GM18870 (cell line): ENCODE data around the gene ZNHIT1.
"Not testable (repeated sequence)": the region's sequence is repeated elsewhere in the genome, so short reads cannot be mapped to it uniquely, and the experiment has no call there.

Experiments
- ATAC-seq: cut with Tn5 transposase; IDR thresholded peaks from one replicate; pipeline ENCODE4 v1.9.1; 2021; ENCODE audit warnings: moderate library complexity; ENCODE audit not compliant: unreplicated experiment

Gene ZNHIT1

DNA sequence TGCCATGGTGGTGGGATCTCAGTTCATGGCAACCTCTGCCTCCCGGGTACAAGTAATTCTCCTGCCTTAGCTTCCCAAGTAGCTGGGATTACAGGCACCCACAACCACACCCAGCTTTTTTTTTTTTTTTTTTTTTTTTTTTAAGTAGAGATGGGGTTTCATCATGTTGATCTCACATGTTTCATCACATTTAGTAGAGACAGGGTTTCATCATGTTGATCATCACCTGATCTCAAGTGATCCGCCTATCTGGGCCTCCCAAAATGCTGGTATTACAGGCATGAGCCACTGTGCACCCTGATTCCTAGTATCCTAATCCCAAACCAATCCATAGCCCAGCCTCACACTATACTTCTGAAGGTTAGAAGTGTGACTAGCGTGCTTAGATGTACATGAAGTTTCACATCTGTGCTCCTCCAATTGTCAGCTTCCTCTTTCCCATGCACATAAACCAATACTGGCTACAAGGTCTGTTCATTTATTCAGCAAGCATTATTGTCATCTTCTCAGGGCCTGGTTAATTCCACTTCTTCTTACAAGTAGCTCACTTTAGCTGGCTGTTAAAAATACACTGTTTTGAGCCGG is 31.0 kb upstream of the ZNHIT1 start:
- no peak for ATAC-seq

DNA sequence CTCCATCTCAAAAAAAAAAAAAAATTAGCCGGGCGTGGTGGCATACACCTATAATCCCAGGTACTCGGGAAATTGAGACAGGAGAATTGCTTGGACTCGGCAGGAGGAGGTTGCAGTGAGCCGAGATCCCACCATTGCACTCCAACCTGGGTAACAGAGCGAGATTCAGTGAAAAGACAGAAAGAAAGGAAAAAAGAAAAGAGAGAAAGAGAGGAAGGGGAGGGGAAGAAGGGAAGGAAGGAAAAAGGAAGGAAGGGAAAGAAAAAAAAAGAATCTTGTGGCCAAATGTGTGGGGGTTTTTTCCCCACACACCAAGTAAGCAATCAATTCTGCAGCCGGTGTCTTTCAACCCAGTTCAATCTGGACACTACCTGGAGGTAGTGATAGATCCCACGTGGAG is 28.9 kb upstream of the ZNHIT1 start:
- ATAC-seq: no peak

- ATAC-seq: no peak
Observed at GRCh38 chr7:101195884-101196283, 22.1 kb upstream of the ZNHIT1 start.

- no peak for ATAC-seq
Observed at GRCh38 chr7:101197991-101198390, 20.0 kb upstream of the ZNHIT1 start.

GRCh38 chr7:101198476-101198875 is 19.5 kb upstream of the ZNHIT1 start:
- no peak for ATAC-seq

- ATAC-seq: not testable (repeated sequence)
Observed at GRCh38 chr7:101199522-101199921, 18.4 kb upstream of the ZNHIT1 start.

- ATAC-seq: no peak
Observed at GRCh38 chr7:101200504-101200861, 17.5 kb upstream of the ZNHIT1 start.

GRCh38 chr7:101200862-101201599 is 16.9 kb upstream of the ZNHIT1 start, which contains the start of gene MOGAT3:
MOGAT3 (minus strand) TSS chr7:101201036; CDS start chr7:101200854, 182 bp downstream.
- no peak for ATAC-seq

DNA sequence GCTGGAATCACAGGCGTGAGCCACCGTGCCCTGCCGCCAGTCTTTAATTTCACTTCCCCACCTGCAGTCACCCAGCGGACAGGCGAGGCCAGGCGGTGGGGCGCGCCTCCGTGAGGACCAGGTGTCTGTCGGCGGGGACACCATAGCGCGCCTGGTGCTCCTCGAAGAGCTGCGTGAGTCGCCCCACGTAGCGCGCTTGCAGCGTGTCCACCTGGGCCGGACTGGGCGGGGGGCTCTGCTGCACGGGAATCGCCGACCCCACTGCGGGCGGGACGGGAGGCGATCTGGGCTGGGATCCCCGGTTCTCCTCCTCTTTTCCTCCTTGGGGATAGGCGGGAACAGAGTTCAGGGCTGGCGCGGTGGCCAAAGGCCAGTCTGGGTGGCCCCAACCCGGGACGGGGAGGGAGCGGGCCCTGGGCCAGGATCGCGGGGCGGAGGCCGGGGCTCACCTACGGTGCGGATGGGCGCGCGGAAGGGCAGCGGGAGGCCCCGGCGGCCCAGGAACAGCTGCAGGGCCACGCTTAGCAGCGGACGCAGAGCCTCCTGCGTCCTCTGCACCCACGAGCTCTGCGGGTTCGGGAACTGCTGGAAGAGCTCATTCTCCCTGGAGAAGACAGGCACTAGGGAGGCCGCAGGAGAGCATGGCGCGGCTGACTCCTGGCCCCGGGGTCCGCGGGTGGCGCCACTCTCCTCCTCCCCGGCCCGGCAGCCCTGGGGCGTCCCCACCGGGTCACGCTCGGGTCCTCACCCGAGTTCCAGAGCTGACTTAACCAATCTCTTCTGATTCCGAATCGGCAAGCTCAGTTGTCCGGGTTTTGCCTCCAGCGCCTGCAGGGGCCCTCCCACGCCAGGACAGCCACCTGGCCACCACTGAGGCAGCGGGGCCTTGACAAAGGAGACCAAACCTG is 16.0 kb upstream of the ZNHIT1 start:
- ATAC-seq: no peak

DNA sequence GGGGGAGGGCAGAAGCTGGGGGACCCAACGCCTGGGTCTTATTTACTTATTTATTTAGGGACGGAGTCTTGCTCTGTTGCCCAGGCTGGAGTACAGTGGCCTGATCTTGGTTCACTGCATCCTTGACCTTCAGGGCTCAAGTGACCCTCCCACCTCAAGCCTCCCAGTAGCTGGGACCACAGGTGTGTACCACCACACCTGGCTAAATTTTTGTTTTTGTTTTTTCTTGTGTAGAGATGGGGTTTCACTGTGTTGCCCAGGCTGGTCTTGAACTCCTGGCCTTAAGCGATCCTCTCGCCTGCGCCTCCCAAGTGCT is 15.4 kb upstream of the ZNHIT1 start:
- no peak for ATAC-seq

- ATAC-seq: not testable (repeated sequence)
Observed at GRCh38 chr7:101203740-101204738, 13.9 kb upstream of the ZNHIT1 start.

DNA sequence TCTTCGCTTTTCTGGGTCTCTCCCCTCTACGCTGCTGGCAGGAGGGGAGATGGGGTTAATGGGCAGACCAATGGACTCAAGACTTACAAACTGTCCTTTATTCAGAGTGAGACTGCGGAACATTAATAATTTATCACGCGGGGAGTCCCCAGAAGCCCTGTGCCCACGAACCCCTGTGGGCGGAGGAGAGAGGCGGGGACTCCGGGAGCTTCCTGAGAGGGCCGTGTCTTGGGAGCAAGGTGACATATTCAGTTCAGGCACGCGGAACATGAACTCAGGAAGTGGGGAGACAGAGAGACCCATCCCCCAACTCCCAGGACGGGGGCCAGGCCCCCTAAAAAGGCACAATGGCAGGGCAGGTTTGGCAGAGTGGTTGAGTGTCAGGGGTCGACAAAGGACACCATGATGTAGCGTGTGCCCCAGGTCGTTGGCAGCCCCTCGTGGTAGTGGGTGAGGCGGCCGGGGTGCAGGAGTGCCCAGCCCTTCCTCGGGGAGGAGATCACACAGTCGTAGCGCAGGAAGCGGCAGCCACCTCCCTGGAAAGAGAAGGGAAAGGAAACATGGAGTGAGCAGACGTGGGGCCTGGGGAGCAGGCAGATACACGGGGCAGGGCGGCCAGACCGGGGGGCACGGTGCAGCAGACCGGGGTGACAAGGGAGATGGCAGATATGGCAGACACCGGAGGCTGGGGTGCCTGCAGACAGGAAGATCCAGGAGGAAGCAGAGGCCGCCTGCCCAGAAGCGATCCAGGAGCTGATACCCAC is 11.9 kb upstream of the ZNHIT1 start:
- ATAC-seq: no peak

- ATAC-seq: no peak
Observed at GRCh38 chr7:101206665-101207042, 11.3 kb upstream of the ZNHIT1 start.

DNA sequence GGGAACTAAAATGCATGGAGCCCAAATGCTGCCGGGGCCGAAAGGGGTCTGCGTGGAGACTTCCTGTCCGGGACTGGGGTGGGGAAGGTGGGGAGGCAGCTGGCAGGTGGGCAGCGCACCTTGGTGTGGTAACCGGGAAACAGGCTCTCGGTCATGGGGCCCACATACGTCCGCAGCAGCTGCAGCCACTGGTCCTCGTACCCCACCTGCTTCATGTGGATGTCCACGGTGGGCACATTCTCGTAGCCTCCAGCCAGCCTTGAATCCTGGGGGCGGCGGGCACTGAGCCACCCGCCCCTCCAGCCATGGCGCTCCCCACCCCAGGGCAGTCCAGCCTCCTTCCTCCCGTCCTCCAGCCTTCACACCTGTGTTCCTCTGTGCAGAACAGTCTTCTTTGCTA is 10.5 kb upstream of the ZNHIT1 start:
- ATAC-seq: no peak

GRCh38 chr7:101208794-101209193 is 9.2 kb upstream of the ZNHIT1 start:
- ATAC-seq: no peak

DNA sequence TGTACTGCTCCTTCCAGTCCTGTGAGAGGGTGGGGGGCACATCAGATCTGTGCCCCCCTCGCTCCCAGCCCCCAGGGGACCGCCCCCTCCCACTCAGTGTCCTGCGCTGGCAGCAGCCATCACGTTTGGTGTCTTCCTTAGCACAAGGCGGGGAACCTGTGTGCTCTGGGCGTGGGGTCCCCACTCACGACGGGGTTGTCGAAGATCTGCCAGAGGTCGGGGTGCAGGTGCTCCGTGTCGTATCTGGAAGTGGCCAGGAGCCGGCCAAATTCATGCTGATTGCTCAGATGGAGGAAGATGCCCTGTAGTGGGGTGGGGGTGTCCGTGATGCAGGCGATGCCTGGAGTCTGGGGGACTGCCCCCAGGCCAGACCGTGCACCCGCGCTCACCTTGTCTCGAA is 7.8 kb upstream of the ZNHIT1 start:
- no peak for ATAC-seq

GRCh38 chr7:101211501-101211900 is 6.5 kb upstream of the ZNHIT1 start:
- ATAC-seq: no peak

DNA sequence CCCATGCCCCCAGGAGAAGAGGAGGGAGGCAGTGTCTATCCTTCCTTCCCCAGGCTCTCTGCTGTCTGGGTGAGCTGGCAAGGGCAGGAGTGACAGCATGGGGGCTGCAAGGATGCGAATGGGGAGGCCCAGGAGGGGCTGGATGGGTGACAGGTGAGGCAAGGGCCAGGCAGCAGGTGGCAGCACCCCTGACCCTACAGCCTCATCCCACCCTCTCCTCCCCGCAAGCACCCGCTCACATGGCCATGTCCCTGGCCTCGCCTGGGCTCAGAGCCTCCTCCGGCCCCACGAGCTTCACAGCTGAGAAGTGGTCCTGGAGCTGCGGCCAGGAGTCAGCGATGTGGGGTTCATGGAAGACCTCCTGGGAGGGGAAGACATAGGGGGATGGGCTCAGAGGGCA is 6.0 kb upstream of the ZNHIT1 start:
- no peak for ATAC-seq

GRCh38 chr7:101216001-101216859 is 1.7 kb upstream of the ZNHIT1 start:
- ATAC-seq: no peak
